IPS-18c (cell line): ENCODE results near the gene PDE1A.

Experiments
- H3K4me3 ChIP-seq: 2 replicates; pipeline ENCODE4 v1.7.0; 2013; ENCODE audit warnings: low read depth, mild to moderate bottlenecking, low read length, moderate library complexity; ENCODE audit not compliant: insufficient read depth
- H3K9me3 ChIP-seq: one replicate; pipeline ENCODE4 v1.6.1; 2013; ENCODE audit warnings: mild to moderate bottlenecking, low read length, moderate library complexity; ENCODE audit not compliant: control insufficient read depth, insufficient read depth

Gene PDE1A

DNA sequence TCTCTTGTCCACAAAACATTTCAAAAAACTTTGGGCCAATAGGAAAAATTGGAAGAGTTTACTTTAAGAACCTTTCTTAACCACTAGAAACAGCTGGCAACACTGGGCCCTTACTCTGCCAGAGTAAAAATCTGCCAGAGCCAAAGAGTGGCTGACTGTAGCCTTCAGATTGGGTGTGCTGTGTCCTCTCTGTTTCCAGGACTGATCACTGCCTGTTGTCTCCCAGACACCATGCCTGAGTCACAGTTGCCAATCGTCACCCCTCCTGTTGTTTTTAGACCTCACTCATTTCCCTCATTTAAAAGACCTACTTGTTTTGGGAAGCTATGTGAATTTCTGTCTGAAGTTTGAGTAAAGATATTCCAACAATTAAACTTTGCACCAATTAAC, 282.1 kb downstream of the PDE1A start:
- H3K9me3 ChIP-seq, result peaks cover 2% of the 10 kb centered on the region
- no peak overlapping the region for H3K4me3 ChIP-seq

DNA sequence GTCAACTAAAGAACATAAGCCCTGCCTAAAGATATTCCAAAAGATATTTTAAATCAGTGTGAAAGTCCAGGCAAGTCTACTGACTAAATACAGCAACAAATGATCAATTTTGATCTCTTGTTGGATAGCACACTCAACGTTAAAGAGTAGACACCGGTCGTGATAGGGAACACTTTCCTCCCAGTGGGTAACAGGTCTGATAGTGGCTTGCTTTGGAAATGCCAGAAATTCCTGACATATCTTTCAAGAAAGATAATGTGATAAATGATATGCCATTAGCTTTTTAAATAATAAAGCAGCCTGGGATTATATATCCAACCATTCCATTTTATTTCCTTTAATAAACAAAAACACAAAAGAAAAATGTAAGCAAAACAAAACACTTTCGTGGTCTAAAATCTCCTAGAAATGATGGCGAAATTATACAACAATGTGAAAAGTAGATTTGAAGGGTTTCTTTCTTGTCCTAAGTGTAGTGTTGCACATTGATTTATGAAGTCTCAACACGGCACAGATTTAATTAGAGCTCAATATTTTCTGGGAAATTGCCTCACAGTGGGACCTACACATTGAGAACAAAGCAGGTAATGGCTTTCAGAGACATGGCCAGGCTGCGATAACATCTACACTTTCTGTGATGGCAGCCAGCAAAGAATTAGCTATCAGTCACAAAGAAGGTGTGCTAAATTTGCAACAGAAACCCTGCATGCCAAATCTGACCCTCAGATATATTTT, 282.6 kb downstream of the PDE1A start:
- H3K9me3 ChIP-seq, result peaks cover 2% of the 10 kb centered on the region
- H3K4me3 ChIP-seq, result no peak overlapping the region

DNA sequence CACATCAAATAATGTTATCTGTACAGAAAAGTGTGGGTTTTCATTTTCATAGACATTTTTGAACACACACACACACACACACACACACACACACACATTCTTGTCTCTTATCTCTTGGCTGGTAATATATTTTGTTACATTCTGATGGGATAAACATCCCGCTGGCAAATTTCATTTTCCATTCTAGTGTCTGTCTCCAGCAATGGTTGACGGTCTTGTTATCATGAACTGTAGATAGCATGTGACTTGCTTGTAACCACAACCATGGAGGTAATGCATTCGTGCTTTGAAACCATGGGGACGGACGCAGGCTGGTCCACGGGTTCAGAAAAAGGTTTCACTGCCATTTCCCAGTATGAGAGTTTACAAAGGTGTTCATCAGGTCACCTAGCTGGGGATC, 284.8 kb downstream of the PDE1A start:
- Histone ChIP-seq H3K9me3 (peaks cover 2% of the 10 kb centered on the region), H3K4me3 (no peak overlapping the region)

DNA sequence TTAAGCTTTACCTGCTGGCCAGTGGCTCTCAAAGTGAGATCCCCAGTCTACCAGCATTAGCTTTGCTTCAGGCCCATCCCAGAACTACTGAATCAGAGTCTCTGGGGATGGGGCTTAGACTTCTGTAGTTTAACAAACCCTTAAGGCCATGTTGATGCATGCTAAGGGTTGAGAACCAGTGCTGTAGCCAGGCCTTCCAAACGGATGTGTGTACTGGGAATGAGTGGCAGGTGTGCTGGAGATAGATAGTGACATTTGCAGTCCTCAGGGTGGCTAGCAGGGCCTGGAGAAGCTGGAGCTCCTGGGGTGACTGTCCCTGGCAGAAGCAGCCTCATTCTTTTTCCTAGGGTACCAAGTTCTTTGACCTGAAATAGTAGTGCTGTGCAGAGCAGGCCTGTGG, 292.6 kb downstream of the PDE1A start:
- Histone ChIP-seq H3K9me3 (no peaks in the 10 kb centered on the region), H3K4me3 (no peak overlapping the region)

DNA sequence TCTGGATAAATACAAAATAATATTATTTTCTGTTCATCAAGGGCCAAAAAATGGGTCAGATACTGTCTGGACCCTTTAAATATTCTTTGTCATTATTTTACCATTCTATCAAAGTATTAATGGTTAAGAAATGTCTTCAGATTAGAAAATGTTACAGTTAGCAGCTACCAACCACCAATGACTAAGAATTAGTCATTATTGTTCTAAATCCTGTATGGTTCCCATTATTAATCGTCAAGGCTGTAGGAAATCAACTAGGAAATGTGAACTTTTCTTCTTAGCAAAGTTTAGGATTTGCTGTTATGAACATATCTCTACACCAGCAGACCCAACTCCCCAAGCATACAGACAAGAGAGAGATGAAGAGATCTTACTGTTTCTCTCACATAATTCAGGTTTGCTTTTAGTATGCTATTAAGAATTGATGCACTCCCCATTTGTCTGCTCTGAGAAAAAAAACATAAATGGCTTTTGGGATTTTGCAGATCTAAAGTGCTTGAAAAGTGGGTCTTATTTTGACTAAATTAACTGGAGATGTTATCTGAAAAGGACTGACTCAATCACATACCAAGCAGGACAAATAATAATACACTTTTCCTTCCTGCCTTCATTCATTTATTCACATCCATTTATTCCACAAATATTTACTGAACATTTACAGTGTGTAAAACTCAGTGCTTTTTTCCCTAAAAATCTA, 293.5 kb downstream of the PDE1A start:
- no peak overlapping the region for H3K4me3 ChIP-seq
- no peaks in the 10 kb centered on the region for H3K9me3 ChIP-seq

DNA sequence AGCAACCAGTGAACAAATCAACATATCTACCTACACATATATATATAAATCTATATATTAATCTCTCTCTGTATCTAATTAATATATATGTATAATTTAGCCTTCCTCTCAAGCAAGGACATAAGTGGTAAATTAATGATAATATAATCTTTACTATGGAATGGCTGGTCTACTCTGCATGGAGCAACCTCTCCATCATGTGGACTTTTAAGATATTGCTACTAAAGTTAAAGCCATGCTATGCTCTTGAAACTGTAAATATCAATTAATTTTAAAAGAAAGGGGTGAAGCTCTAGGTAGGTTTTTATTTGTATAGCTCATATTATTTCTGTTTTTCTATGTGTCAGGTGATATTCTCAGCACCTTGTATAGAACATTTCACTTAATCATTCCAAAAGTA, 294.2 kb downstream of the PDE1A start:
- Histone ChIP-seq H3K4me3 (no peak overlapping the region), H3K9me3 (no peaks in the 10 kb centered on the region)

DNA sequence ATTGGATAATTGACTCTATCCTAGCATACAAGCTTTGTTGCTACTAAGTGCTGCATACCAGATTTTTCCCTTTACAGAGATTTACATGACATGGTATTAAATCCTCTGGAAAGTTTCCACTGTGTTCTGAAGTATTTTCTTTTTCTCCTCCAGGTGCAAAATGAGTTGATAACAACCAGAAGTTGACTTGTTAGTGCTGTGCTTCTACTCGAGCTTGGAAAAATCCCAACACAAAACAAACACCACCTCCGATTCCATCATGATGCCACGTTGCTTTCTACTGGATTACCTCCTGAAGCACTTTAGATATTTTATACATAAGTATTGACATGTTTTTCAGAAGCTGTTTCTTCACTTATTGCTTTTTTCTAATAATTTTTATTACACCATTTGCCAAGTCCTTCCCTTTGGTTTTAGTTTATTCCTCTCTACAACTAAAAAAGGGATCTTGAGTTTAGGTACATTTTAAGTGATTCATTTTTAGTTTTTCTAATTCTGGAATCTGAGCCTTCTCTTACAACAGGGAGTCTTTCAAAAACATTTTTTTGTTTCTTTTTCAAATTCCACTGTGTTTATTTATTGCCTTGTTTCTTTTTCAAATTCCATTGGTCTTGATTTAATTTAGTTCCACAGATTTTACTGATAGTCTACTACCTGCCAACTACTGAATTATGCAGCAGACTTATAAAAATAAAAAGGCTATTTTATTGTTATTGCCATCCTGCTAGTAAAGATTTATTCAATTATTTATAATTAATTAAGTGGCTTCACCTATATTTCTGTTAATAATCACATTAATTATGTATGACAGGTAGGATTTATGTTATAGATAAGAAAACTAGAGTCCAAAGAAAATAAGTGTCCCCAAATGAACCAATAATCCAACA, 297.8 kb downstream of the PDE1A start:
- Histone ChIP-seq H3K9me3 (no peaks in the 10 kb centered on the region), H3K4me3 (no peak overlapping the region)

DNA sequence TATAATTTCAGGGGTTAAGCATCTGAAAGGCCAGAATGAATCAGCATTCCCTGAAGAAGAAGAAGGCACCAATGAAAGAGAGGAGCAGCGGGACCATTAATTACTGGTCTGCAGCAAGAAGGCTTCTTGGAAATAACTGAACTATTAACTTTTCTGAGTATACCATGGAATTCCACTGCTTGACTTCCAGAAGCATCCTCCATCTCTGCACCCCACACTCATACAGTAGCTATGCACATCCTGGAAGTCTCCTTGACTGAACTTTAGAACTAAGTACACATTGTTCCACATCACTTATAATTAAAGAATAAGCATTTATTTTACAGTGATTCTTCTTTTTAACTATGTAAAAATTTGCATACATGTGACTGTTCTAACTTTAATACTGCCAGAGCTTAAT, 309.6 kb downstream of the PDE1A start:
- no peak overlapping the region for H3K4me3 ChIP-seq
- no peaks in the 10 kb centered on the region for H3K9me3 ChIP-seq

DNA sequence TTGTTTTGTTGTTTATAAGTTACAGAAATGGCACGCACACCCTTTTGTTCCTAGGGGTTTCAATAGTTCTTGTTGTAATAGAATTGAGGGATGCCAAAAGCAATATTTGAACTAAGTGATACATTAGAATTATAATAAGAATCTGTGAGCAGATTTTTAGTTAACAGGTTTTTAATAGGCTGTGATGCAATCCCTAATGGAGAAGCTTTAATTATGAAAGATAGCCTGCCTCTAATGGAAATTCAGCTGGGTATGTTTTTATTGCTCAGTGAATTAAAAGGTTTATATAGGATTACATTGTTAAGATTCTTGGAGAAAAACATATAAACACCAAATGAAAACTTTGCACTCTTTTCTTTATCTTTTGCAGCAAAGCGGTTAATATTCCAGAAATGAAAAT, 310.1 kb downstream of the PDE1A start:
- Histone ChIP-seq H3K4me3 (no peak overlapping the region), H3K9me3 (no peaks in the 10 kb centered on the region)

DNA sequence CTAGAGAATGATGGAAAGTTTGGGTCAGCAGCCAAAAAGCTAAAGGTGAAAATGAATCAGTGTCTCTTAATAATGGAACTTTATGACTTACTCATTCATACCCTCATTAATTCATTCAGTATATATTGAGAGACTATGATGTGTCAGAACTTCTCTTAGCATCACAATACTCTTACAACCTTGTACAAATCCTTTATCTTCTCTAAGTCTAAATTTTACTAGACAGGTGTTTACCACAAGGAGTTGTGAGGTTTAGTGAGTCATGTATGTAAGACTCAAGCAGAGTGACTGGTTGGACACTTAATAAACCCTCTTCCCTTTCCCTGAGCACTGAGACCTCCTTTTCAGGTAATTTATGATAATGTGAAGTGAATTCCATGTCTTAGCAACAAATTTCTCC, 311.6 kb downstream of the PDE1A start:
- H3K9me3 ChIP-seq, result no peaks in the 10 kb centered on the region

DNA sequence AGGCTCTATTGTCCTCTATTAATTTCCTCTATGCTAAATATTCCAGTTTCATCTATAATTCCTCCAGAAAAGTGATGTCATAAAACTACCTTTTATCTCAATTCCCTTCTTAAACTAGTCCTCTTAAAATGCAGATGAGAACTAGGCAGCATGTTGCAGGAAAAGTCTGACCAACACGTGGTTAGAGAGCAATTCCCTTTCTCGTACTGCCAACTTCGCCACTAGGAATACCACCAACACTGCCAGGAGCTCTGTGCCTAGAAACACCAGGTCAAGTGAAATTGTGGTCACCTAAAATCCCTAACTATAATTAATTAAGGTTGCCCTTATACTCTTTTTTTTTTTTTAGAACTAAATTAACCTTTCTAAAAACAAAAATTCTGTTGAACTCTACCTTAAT, 313.5 kb downstream of the PDE1A start:
- Histone ChIP-seq H3K4me3 (no peak overlapping the region), H3K9me3 (no peaks in the 10 kb centered on the region)

More for the DNA sequence above, 311.6 kb downstream of the PDE1A start:
- H3K4me3 ChIP-seq, result no peak overlapping the region

DNA sequence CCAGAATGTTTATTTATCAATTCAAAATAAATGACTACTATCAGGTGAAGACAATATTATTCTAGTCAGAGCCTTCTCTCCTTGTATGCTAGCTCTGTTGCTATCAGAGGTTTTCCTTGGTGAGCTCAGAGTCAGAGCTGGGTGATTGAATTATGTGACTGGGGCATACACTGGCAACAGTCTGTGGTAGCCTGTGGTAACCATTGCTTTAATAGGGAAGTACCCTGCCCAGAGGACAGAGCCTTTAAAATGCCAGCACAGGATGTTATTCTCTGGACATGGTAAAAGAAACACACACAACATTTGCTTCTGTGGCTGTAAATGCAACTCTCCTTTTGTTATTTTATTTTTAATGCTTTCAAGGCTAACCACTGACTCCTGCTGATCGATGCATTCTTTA, 316.5 kb downstream of the PDE1A start:
- no peaks in the 10 kb centered on the region for H3K9me3 ChIP-seq
- H3K4me3 ChIP-seq, result no peak overlapping the region

DNA sequence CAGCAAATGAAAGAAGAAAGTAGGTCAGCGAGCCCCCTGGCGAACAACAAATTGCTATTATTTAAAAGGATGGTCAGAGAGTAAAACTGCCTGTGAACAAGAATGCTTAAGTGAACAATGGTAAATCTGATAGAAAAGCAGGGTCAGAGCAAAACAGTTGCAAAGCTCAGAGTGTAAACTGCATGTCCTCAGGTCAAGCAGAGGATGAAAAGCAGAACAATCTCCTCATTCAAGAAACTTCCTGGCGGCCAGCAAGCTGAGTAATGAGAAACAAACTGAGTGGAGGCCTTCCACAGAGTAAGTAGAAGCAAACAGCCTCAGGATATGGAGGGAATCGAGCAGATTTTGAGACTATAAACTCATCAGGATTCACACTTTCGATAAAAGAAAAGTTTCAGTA, 323.3 kb downstream of the PDE1A start:
- Histone ChIP-seq H3K4me3 (no peak overlapping the region), H3K9me3 (no peaks in the 10 kb centered on the region)

DNA sequence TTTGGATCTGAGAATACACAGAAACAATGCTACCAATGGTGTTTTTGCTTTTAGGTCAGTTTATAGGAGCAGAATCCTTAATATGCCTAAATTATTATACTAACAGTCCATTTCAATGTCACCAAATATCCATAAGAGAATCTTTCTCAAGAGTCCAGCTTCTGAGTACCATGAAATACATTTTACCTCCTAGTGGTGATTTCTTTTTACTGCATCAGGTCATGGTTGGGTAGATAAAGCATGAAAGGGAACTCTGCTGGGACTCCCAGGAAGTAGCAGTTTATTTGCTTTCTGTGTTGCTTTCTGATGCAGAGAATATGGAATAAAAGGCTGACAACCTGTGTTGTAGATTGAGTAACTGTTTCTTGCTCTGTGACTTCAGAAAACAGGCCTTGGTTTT, 325.6 kb downstream of the PDE1A start:
- no peaks in the 10 kb centered on the region for H3K9me3 ChIP-seq
- no peak overlapping the region for H3K4me3 ChIP-seq

DNA sequence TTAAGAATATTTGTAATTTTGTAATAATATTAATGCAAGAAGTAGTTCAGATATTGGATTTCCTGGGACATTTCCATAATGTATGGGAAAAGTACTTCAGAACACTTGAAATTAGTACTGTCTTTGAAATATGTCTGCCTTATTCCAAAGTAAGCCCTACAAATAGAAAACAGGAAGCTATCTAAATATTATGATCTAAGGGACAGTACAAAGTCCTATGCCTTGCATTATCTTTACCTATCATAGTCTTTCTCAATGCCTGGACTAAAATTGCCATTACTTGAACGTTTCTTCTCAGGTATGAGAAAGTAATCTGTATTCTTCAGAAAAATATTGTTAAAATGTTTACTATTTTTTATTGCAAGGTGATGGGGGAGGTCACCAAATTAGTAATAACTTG, 328.2 kb downstream of the PDE1A start:
- H3K9me3 ChIP-seq, result peaks cover 2% of the 10 kb centered on the region
- no peak overlapping the region for H3K4me3 ChIP-seq

DNA sequence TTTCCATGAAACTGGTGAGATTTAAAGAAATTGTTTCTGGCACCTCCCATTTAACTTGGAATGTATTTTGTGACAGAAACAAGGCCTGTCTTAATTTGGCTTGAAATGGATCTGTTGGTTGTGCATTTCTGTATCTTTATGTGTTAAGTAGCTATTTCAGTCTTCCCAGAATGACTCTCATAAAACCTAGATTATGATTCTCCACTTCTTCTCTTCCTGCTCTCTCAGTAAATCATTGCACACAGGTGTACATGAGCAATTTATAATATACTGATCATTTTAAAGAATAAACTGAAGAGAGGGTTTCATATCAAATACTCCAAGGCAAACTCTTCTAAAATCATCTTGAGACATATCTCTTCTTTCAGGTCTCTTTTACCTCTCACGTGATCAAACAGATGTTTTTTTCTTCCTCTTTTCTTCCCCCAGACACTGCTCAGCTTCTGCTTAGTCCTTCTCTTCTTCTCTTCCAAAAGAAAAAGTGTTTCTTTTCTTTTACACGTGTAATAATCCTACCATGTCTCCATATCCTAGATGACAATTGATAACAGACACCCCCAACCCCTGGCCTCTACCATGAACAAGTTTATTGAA, 329.2 kb downstream of the PDE1A start:
- peaks cover 4% of the 10 kb centered on the region for H3K9me3 ChIP-seq
- H3K4me3 ChIP-seq, result no peak overlapping the region

DNA sequence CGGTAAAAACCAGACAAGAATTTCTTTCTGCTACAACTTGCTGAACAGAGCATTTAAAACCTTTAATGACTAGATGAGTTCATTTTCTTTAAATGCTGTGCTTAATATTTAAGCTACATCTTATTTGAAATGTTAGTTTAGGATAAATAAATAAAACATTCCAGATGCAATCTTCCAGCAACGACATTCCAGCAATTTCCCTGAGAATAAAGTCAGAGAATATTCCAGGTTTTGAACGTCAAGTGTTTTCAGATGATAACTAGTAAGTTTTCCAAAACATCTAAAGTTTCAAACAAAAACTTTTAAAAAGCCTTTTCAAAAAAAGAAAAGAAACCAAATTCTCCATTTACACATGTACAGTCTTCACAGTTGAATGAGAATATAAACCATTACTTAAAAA, 336.4 kb downstream of the PDE1A start:
- Histone ChIP-seq H3K4me3 (no peak overlapping the region), H3K9me3 (peaks cover 4% of the 10 kb centered on the region)
